Adrenal gland (tissue), 12 donors: ENCODE results near the gene MRRF. TPM values are rescaled to one million over a fixed set of nuclear protein-coding genes. Genes with fewer than 3 reads are reported as not detected.
A peak's percentile ranks its signal among the peaks of the same experiment; 100 is the strongest.

Experiments used
- DNase-seq, 7 donors: peaks; one replicate each; pipeline ENCODE4 v3.0.0-alpha.2; 2019 to 2020
- H3K27ac ChIP-seq, 5 donors: fragments of 200-600 bp; sonication (generic) in 4 of 5; 1 replicate in 3 of 5; 2 replicates in 2 of 5; pipeline versions ENCODE4 v1.5.1 to v1.8.0; 2016 to 2020; ENCODE audit warnings: mild to moderate bottlenecking in 1 of 5
- H3K27me3 ChIP-seq: fragments of 200-600 bp; 2 replicates; pipeline ENCODE4 v1.8.0; 2021
- H3K36me3 ChIP-seq, 2 donors: fragments of 200-600 bp; replicated peaks in 1 of 2; 1 replicate in 1 of 2; 2 replicates in 1 of 2; pipeline versions ENCODE4 v1.5.1 to v1.8.0; 2018 to 2022
- H3K4me1 ChIP-seq, 2 donors: fragments of 200-600 bp; replicated peaks in 1 of 2; 1 replicate in 1 of 2; 2 replicates in 1 of 2; pipeline versions ENCODE4 v1.5.1 to v1.8.0; 2018 to 2021
- H3K4me3 ChIP-seq, 4 donors: fragments of 200-600 bp; sonication (generic) in 3 of 4; one replicate each; pipeline ENCODE4 v1.5.1; 2016 to 2018
- H3K9me3 ChIP-seq, 3 donors: fragments of 200-600 bp; sonication (generic) in 1 of 3; replicated peaks in 1 of 3; 1 replicate in 2 of 3; 2 replicates in 1 of 3; pipeline versions ENCODE4 v1.5.1 to v1.8.0; 2016 to 2021
- POLR2A ChIP-seq, 2 donors: fragments of 450-650 bp; IDR thresholded peaks; one replicate each; pipeline ENCODE4 v1.6.1; 2017; ENCODE audit warnings: antibody characterized with exemption in 2 of 2, mild to moderate bottlenecking in 2 of 2, moderate library complexity in 1 of 2
- WGBS, 4 donors: extraction: QIAGEN DNeasy Blood & Tissue Kit in 2 of 4; methylation state at CpG; one replicate each; pipeline versions ENCODE4 v1.1.5 to v1.1.7; 2013 to 2017; 5-methylcytosine and 5-hydroxymethylcytosine counted together
- intact Hi-C, 2 donors: fragments of 100-400 bp; cut with DNase I; formaldehyde crosslinking; loops; one replicate each; pipeline versions ENCODE4 v1.14.1 to v1.15.0; 2022 to 2023
- polyA plus RNA-seq, 3 donors: library from polyadenylated mRNA; stranded (reverse); fragments of 200-250 nt in 2 of 3; fragments of 350-450 nt in 1 of 3; fragmentation: Illumina TruSeq in 1 of 3; extraction: RNeasy Lipid Tissue Mini Kit (QIAGEN cat#74804) in 1 of 3; gene quantifications; one replicate each; pipeline ENCODE4 v1.2.3, GENCODE V29; 2013 to 2014
- total RNA-seq, 9 donors: library from RNA; depleted of rRNA in 4 of 9; stranded (reverse); fragments of >200 nt in 4 of 9; fragments of 120-200 nt in 1 of 9; fragmentation: NEBNext Ultra II Directional in 1 of 9; extraction: Animal tissue kit (Norgen Biotek cat#: 25700) in 1 of 9; gene quantifications; one replicate each; pipeline versions ENCODE4 v1.1.0 to v1.2.4, GENCODE V29; 2013 to 2023
- TF ChIP-seq, protein P1 (sequence below), 6 experiments: fragments of 450-650 bp in 4 of 6; fragments of 200-600 bp in 2 of 6; sonication (generic) in 1 of 6; IDR thresholded peaks; 1 replicate in 5 of 6; 2 replicates in 1 of 6; pipeline versions ENCODE4 v1.5.1 to v1.8.0; 2016 to 2021; ENCODE audit warnings: antibody characterized with exemption in 6 of 6, mild to moderate bottlenecking in 2 of 6, moderate library complexity in 1 of 6
- donor health status: healthy with polysubstance abuse.
- donor health status: Bipolar disorder and iron deficiency.
- donor health status: DM: yes; HTN: yes; CAD: no.
- donor health status: DM: no; HTN: no; CAD: no.
- donor health status: DM: no; HTN: no; CAD: no.
- donor health status: DM: yes; HTN: yes; CAD: no.

Gene MRRF
- total and polyA plus RNA-seq, 12 donors = 24.9 to 66.3 (median 35.5) TPM

- H3K27me3 ChIP-seq = no peaks in the 10 kb centered on the region
- H3K9me3 ChIP-seq = no peaks in the 10 kb centered on the region
- no peaks in the 10 kb centered on the region for H3K36me3 ChIP-seq
- intact Hi-C loops = no loop called here
- H3K4me3 ChIP-seq = peak overlapping the region in 2 of 4 donors; percentile 42 to 70
- peak overlapping the region in 1 of 5 donors; percentile 36 for H3K27ac ChIP-seq
- TF ChIP-seq, protein P1, sequence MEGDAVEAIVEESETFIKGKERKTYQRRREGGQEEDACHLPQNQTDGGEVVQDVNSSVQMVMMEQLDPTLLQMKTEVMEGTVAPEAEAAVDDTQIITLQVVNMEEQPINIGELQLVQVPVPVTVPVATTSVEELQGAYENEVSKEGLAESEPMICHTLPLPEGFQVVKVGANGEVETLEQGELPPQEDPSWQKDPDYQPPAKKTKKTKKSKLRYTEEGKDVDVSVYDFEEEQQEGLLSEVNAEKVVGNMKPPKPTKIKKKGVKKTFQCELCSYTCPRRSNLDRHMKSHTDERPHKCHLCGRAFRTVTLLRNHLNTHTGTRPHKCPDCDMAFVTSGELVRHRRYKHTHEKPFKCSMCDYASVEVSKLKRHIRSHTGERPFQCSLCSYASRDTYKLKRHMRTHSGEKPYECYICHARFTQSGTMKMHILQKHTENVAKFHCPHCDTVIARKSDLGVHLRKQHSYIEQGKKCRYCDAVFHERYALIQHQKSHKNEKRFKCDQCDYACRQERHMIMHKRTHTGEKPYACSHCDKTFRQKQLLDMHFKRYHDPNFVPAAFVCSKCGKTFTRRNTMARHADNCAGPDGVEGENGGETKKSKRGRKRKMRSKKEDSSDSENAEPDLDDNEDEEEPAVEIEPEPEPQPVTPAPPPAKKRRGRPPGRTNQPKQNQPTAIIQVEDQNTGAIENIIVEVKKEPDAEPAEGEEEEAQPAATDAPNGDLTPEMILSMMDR (IDR thresholded peaks at IDR 0.05) = no peak
- no peak for TF ChIP-seq POLR2A (IDR thresholded peaks at IDR 0.05)
- H3K4me1 ChIP-seq = peaks cover 8 to 12% of the 10 kb centered on the region in 2 donors
- WGBS, 4 donors = 43 to 47% (median 46%) methylated on average over 15 to 16 of the region's 16 CpGs
- DNase-seq = no peak
These were observed 82.9 kb downstream of the MRRF start for GRCh38 chr9:122347348-122348287.

DNA sequence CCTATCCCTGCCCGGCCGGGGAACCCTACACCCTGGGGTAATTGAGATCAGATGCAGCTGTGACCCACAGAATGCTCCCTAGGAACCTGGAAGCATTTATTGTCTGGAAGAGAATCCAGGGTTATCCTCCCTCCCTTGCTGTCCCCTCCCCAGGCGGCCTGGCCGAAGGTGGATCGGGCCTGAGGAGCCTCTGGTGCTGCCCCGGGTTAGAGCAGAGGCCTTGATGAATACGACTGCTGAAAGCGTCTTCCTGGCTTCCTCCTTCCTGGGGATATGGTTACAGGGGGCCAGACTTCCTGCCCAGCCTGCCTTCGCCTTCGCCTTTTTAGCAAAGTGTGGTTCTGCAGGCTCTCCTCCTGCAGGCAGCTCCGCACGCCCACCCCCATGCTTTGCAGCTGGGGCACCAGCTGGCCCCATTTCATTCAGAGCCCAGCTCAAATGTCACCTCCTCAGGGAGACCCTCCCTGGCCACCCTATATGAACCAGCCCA is 83.7 kb downstream of the MRRF start:
- TF ChIP-seq, protein P1 (IDR thresholded peaks at IDR 0.05) = no peak
- TF ChIP-seq POLR2A (IDR thresholded peaks at IDR 0.05) = no peak
- no peaks in the 10 kb centered on the region for H3K27me3 ChIP-seq
- H3K36me3 ChIP-seq = no peaks in the 10 kb centered on the region
- peak overlapping the region in 1 of 5 donors; percentile 8 for H3K27ac ChIP-seq
- peak in 1 of 7 donors; percentile 6 for DNase-seq
- intact Hi-C loops = no loop called here
- no peaks in the 10 kb centered on the region for H3K9me3 ChIP-seq
- H3K4me1 ChIP-seq = peaks cover 8 to 12% of the 10 kb centered on the region in 2 donors
- 50 to 67% (median 61%) methylated on average over 10 to 12 of the region's 12 CpGs for WGBS, 4 donors
- H3K4me3 ChIP-seq = no peak overlapping the region

DNA sequence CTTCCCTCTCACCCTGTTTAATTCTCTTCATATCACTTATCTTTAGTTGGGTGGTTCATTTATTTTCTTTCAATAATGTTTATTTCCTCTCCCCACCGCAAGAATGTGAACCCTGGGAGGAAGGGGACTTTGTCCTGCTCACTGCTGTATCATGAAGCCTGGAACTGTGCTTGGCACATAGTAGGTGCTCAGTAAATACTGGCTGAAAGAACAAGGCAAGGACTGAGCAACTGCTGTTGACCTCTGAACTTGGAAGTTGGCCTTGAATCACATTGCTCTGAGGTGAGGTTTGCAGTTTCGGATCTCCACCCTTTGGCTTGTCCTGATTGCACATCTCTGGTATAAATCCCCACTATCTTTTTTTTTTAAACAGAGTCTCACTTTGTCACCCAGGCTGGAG is 84.1 kb downstream of the MRRF start:
- intact Hi-C loops = no loop called here
- Histone ChIP-seq H3K27me3 (no peaks in the 10 kb centered on the region), H3K9me3 (no peaks in the 10 kb centered on the region), H3K4me3 (no peak overlapping the region), H3K27ac (no peak overlapping the region), H3K36me3 (no peaks in the 10 kb centered on the region), H3K4me1 (peaks cover 8 to 12% of the 10 kb centered on the region in 2 donors)
- TF ChIP-seq, protein P1 (IDR thresholded peaks at IDR 0.05) = no peak
- no peak for TF ChIP-seq POLR2A (IDR thresholded peaks at IDR 0.05)
- no peak for DNase-seq
- 64 to 73% (median 69%) methylated on average over 2 of the region's 2 CpGs for WGBS, 4 donors

DNA sequence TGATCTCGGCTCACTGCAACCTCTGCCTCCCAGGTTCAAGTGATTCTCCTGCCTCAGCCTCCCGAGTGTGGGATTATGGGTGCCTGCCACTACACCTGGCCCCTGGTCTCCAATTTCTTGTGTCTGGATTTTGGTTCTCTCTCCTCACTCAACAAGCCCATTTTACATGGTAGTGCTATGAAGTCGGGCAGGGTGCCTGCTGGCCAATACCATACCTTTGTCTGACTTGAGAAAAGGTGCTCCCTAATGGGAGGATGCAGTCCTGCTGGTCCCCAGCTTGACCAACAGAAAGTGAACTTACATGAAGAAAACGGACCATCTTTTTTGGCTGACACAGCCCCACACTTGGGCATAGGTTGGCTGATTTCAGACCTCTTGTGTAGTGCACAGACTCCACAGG is 84.5 kb downstream of the MRRF start:
- no peaks in the 10 kb centered on the region for H3K27me3 ChIP-seq

More for the DNA sequence above, 84.5 kb downstream of the MRRF start:
- no peak overlapping the region for H3K4me3 ChIP-seq
- TF ChIP-seq POLR2A (IDR thresholded peaks at IDR 0.05) = no peak
- TF ChIP-seq, protein P1 (IDR thresholded peaks at IDR 0.05) = no peak
- no peaks in the 10 kb centered on the region for H3K9me3 ChIP-seq
- no peaks in the 10 kb centered on the region for H3K36me3 ChIP-seq
- no peak for DNase-seq
- H3K27ac ChIP-seq = no peak overlapping the region
- 76 to 83% (median 78%) methylated on average over 4 of the region's 4 CpGs for WGBS, 4 donors
- intact Hi-C loops = no loop called here
- H3K4me1 ChIP-seq = peaks cover 8 to 12% of the 10 kb centered on the region in 2 donors
